NCI-H748 (cell line): ENCODE data around the gene JADE3.
"Not testable (repeated sequence)": the region's sequence is repeated elsewhere in the genome, so short reads cannot be mapped to it uniquely, and the experiment has no call there.

ENCODE experiments used
- DNase-seq: peaks from one replicate; lab custom pipeline; 2025; ENCODE audit not compliant: unreplicated experiment; lab: John Stamatoyannopoulos, UW

Gene JADE3

DNA sequence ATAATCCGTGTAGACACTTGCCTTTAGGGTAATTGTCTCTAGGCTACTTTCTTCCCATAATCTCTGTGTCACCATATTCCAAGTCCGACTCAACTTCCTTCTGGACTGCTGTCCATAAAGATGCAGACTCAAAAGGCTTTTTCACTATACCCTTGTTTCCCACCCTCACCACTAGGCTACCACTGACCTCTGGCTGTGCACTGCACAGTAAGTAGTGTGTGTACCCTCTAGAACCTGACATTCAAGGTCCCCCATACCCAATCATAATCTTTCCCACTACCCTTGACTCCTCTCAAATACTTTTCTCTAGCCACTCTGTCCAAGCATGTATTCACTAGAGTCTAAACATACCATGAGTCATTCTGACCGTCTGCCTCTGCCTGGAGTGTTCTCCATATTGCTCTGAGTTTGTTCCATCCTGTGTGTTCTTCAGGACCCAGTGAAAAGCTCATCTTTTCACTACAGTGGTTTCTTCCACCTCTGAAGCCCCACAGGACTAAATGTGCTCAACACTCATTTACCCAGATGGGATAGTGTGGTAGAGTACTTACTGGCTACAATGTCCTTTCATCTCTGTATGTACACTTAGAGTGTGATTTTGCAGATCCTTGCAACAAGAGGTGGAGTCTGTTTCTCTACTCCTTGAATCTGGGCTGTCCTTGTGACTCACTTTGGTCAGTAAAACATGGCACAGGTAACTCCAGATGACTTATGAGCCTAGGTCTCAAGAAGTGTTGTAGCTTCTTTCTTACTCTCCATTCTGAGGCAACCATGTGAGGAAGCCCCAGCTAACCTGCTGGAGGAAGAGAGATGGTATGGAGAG is 17.4 kb downstream of the JADE3 start:
- no peak for DNase-seq

DNA sequence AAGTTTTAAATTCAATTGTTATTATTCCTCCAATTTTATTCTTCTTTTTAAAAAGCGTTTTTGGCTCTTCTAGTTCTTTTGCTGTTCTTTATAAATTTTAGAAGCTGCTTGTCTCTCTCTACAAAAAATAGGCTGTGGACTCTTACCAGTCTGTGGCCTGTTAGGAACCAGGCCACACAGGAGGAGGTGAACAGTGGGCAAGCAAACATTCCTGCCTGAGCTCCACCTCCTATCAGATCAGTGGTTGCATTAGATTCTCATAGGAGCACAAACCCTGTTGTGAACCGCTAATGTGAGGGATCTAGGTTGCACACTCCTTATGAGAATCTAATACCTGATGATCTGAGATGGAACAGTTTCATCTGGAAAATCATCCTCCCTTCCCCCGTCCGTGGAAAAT is 23.1 kb downstream of the JADE3 start:
- DNase-seq, result no peak

DNA sequence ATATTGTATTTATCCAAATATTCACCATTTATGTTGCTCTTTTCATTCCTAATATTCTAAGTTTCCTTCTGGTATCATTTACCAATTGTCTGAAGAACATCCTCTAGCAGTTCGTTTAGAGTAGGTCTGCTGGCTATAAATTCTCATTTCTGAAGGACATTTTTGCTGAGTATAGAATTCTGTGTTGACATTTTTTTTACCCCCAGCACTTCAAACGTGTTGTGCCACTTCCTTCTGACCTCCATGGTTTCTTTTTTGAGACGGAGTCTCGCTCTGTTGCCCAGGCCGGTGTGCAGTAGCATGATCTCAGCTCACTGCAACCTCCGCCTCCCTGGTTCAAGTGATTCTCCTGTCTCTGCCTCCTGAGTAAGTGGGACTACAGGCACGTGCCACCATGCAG is 26.4 kb downstream of the JADE3 start:
- DNase-seq, result no peak

DNA sequence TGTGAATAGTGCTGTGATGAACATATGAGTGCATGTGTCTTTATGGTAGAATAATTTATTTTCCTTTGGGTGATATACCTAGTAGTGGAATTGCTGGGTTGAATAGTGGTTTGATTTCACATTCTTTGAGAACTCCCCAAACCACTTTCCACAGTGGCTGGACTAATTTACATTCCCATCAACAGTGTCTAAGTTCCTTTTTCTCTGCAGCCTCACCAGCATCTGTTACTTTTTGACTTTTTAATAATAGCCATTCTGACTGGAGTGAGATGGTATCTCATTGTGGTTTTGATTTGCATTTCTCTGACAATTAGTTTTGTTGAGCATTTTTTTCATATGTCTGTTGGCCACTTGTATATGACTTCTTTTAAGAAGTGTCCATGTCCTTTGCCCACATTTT is 29.1 kb downstream of the JADE3 start:
- DNase-seq, result no peak

DNA sequence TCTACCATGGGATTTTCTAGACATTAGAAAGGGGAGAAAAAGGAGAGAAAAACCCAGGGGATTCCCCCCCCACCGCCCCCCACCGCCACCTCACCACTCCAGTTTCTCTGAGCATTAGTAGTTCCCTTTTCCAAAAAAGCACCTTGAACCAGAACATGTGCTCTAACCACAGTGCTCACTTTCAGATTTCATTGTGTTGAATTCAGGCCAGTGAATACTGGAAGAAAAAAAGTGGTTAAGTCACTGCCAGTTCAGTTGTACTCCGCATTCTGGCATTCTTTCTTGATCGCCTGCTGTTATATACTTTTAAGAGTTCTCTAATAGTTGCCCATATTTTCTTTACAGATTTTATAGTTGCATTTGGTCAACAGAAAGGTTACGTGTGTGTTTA is 40.9 kb downstream of the JADE3 start:
- DNase-seq, result no peak

DNA sequence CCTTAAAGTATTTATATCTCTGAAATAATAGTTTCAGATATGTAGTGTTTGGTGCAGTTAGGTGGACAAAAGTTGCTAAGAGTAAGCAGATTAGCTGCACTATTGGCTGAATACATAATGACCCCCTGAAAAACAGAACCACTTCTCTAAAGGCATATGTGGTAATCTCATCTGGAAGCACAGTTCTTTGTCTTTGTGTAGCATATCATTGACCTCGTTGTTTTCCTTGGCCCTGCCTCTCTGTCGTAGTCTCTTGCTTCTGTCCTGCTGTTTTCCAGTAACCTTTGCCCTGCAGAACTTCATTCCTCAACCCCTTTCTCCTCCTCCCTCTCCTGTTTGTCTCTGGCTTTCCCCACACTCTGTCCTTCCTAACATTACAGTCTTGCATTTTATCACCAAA is 41.4 kb downstream of the JADE3 start:
- DNase-seq, result no peak

DNA sequence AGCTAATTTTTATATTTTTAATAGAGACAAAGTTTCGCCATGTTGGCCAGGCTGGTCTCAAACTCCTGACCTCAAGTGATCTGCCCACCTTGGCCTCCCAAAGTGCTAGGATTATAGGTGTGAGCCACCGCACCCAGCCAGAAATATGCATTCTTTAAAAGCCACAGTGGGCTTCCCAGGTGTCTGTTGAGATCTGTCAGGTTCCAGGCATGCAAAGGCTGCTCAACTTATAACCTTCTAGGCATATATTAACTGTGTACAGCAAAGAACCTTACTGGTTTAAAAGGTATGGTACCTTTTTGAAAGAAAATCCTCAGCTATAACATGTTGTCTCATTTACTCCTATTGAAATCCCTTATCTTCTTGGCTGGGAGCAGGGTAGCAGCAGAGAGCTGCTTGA is 42.5 kb downstream of the JADE3 start:
- no peak for DNase-seq

DNA sequence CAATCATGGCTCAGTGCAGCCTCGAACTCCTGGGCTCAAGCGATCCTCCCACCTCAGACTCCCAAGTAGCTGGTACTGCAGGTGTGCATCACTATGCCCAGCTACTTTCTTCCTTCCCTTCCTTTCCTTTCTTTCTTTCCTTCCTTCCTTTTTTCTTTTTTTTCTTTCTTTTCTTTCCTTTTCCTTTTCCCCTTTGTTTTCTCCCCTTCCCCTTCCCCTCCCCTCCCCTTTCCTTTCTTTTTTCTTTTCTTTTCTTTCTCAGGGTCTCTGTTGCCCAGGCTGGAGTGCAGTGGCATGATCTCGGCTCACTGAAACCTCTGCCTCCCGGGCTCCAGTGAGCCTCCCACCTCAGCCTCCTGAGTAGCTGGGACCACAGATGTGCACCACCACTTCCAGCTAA is 44.4 kb downstream of the JADE3 start:
- DNase-seq, result not testable (repeated sequence)

DNA sequence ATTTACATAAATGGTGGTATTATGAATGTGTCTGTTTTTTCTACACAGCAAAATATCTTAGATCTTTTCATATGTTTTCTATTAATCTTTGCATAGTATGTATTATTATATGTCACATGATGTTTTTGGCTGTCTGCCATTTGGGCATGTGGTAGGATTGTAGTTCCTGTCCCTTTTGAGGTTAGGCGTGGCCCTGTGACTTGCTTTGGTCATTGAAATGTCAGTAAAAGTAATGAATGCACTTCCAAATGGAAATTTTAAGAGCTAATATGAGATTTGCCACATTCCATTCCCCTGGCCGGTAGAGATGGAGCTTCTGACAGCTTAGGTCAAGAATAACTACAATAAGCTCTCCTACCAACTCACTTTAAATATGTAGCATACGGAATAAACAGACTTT is 45.1 kb downstream of the JADE3 start:
- no peak for DNase-seq

DNA sequence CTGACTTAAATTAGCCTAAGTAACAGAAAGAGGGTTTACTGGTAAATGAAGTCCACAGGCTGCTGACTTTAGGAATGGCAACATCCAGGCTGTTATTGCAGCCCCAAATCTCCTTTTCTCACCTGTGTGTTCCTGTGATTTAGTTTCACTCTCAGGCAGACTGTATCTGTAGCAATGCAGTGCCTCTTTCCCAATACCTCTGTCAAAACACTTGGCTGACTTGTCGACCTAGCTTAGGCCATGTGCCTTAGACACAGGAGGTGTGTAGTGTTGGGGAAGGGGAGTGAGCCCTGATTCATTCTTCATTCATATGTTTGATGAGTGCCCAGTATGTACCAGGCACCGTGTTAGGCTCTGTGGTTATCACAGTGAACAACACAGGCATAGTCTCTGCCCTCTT is 46.9 kb downstream of the JADE3 start:
- DNase-seq, result no peak

DNA sequence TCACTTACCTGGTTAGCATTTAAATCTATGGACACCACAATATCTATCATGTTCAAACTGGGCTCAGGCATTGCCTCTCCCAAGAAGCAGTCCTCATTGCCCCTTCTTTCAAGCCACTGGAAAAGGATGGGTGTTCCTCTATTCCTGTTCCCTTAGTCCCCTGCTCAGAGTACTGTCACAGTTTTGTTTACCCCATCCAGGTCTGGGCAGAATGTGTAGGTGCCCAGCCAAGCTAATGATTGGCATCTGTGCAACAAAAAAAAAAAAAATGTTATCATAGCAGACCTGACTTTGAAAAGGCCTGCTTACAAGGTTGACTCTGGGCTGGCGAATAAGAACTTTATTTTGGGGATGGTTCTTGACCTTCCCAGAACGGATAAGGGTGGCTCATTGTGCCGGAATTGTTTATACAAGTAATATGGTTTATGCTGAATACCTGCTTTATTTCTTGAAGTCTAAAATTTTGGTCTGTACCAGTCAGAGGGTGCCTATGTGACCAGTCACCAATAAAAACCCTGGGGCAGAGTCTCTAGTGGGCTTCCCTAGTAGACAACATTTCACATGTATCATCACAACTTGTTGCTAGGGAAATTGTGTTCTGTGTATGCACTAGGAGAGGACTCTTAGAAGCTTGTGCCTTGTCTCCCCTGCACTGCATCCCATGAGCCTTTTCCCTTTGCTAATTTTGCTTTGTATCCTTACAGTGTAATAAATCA is 47.9 kb downstream of the JADE3 start:
- no peak for DNase-seq

DNA sequence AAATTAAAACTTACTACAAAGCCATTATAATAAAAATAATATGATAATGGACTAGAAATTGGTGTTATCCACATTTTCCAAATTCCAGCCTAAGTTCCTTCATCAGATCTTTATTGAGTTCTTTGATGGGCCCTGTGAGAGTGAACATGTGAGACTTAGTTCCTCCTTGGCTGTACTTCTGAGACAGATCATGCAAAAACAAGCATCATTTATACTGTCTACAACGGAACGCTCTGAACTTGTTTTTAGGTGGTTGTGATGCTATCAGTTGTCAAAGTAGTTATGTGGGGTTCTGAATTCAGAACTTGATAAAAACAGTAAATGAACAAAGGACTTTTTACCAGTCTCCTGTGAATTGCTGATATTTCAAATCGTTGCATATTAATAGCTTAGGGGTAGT is 48.9 kb downstream of the JADE3 start:
- DNase-seq, result no peak

DNA sequence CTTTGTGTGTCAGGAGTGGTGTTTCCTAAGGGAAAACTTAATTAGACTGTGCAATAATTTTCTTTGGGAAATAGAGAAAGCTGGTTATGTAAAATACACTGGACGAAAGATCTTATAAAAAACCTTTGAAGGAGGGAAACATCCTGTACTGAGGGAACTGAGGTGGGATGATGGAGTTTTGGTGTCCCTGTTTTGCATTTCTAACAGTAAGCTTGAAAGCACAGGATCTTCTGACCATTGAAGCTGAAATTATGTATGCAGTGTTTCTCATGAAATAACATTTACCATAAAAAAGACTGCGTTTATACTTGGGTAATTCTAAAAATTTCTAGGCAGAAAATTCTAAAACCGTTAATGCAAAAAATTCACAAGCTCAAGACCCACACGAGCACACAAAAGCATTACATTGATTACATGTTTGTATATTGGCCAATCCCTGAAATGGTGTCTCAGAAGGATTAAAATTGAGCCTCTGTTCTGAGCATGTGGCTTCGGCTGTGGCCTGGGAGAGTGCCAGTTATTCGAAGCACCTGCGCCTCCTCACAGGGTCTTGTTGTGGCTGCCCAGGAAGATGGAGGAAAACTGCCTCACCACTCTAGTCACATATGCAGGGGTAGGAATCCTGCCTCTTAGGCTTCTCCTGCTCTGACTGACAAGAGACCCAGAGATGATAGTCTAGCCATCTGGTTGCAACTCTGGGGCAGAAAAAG is 49.5 kb downstream of the JADE3 start:
- DNase-seq, result no peak

DNA sequence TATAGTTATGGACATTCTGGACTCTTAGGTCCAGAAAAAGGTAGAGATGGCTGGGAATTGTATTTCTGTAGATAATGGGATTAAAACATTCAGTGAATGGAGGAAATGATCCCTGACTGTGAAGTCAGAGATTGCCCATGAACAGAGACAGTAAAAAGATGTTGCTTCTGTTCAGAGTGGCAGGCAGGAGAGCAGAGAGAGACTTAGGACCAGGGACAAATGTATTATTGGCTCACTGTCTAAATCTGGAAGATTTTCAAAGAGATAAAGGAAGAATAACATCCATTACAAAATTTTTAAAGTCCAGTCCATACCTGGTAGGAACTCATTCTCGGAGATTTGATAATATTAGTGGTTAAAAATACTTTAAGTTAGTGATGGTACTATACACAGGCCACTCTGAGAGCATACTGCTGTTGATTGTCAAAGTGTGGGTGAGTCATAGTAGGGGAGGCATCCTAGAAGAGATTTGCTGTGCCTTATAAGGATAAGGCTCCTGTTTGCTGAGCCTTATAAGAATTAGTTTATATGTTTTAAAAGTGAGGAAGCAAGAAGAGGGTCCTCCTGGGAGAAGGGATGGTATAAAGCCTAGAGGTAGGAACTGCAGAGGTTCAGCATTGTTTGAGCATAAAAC is 53.0 kb downstream of the JADE3 start:
- no peak for DNase-seq

DNA sequence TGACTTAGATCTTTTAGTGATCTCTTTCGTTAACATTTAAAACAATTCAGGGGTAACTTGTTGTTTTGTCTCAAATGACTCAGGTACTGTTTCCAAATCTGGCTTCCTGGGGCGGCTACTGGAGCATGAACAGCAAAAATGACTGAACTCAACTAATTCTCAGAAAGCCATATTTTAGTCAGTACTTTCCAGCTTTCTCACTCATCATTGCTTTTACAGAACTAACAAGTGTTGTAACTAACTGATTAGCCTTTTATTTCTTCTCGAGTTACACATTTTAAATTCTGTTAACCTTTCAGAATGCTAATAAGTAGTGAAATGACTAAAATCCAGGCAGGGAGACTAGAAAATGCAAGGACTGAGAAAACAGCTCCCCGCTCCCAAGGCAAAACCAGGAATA is 55.3 kb downstream of the JADE3 start:
- no peak for DNase-seq

DNA sequence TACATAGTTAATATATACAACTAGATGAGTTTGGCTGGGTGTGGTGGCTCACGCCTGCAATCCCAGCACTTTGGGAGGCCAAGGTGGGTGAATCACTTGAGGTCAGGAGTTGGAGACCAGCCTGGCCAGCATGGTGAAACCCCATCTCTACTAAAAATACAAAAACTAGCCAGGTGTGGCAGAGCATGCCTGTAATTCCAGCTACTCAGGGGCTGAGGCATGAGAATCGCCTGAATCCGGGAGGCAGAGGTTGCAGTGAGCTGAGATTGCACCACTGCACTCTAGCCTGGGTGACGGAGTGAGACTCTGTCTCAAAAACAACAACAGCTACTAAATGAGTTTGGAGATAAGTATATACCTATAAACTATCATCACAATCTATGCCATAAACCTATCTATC is 64.8 kb downstream of the JADE3 start:
- DNase-seq, result not testable (repeated sequence)

DNA sequence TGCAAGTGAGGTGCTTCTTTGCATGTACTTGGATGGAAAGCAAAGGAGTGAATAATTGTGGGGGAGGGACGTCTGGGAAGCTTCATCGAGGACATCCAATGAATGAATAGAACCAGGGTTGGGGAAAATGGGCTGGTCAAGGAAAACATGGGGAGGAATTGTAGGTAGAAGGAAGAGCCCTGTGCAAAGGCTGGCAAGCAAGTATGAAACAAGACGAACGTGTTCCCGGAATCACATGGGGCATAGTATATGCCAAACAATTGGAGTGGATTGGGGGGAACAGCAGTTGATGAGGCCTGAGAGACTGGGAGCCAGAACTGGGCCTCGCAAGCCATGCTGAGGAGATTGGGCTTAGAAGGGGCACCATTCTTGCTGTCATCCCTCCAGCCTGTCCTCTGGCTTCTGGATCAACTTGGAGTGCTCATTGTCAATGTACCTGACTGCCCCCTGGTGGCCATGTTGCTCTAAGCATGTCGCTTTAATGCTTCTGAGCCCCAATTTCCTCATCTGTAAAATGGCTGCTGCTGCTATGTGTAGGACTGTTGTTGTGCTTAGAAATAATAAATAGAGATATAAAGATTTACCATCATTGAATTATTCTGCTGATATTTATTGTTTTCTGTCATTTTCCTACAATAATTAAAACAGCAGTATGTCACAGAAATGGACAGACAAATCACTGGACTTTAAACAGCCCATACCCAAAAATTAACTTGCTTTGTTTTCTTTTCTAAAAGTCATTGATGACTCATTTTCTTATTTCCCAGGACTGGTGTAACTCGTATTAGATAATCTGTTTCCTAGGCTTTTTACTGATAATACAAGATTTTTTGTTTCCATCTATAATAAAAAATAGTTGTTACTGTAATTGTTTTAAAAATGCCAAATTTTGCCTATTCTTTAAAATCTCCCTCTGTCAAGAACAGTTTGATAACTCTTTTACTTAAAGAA is 66.4 kb downstream of the JADE3 start:
- peak; percentile 71 for DNase-seq

DNA sequence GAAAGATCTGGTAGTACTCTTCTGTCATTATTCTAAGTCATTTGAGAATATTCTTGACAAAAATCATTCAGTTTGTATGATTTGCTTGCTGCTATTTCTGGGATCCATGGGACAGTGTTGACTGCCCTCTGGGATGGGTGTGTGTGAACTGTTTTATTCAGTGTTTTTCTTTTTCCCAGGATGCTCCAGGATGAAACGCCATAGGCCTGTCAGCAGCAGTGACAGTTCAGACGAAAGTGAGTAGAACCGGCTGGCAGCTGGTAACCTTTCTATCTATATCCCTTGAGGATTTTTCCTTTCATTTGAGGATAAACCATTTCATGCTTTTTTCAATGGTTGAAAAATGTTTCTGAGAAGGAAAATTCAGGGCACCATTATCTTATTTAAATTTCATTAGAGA is 72.5 kb downstream of the JADE3 start:
- DNase-seq, result no peak

DNA sequence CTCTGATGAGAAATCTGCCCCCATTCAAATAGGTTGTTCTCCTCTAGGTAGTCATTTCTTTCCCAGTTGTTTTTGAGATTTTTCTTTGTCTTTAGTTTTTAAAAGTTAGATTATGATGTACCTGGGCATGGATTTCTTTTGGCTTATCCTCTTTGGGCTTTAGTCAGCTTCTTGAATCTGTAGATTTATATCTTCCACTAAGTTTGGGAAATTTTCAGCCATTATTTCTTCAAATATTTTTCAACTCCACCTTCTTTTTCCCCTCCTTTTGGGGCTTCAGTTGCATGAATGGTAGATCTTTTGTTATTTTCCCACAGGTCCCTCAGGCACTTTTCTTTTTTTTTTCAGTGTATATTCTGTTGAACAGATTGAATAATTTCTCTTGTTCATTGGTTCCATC is 77.3 kb downstream of the JADE3 start:
- DNase-seq, result no peak

DNA sequence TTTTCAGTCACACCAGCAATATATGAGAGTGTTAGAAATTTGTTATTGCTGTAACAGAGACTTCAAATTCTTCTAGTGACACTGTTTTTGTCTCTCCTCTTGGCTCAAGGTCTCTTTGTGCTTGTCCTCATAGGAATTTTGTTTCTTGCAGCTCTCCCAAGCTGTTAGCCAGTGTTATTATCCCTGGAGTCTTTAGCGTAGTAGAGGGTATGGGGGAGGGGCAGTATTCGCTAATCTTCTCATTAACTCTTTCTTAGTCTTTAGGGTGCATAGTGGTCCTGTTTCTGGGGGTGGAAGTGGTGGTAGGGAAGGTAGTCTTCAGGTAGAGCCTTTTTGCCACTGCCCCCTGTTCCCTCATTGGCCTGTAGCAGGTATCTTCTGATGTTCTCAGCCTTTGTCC is 79.4 kb downstream of the JADE3 start:
- no peak for DNase-seq
